H1 (cell line): ENCODE results near the gene PPME1. TPM values are rescaled to one million over a fixed set of nuclear protein-coding genes. Genes with fewer than 3 reads are reported as not detected.

Experiments
- CTCF ChIA-PET: fragments of 300-600 bp; sonication (Branson Sonifier 250); formaldehyde crosslinking; loops from one replicate; lab custom pipeline; 2021; ENCODE audit not compliant: partially characterized antibody; lab: Charles Lee
- POLR2A ChIA-PET: fragments of 300-600 bp; sonication (Branson Sonifier 250); formaldehyde crosslinking; loops from one replicate; lab custom pipeline; 2021; ENCODE audit warnings: inconsistent platforms; ENCODE audit not compliant: partially characterized antibody; lab: Charles Lee
- DNase-seq, 2 experiments: peaks; one replicate each; pipeline versions ENCODE4 v3.0.0 to v3.0.0-alpha.2; 2010 to 2022; ENCODE audit warnings: low spot score in 2 of 2, low read depth in 1 of 2, mixed read lengths in 1 of 2
- FAIRE-seq: peaks from 2 replicates; lab custom pipeline; 2011; peaks lifted over from hg19 to GRCh38; lab: Jason Lieb, UNC
- H2AFZ ChIP-seq: 2 replicates; pipeline ENCODE4 v1.8.1; 2012; ENCODE audit warnings: low read length, inconsistent platforms
- H2AK5ac ChIP-seq: 2 replicates; pipeline ENCODE4 v1.6.1; 2013; ENCODE audit warnings: low read depth, low read length
- H2BK120ac ChIP-seq: replicated peaks from 2 replicates; pipeline ENCODE3; 2013; ENCODE audit warnings: low read depth, low read length, inconsistent platforms
- H2BK12ac ChIP-seq: 2 replicates; pipeline ENCODE4 v1.6.1; 2013; ENCODE audit warnings: low read depth, low read length
- H2BK15ac ChIP-seq: 2 replicates; pipeline ENCODE4 v1.6.1; 2013; ENCODE audit warnings: low read length
- H2BK20ac ChIP-seq: 2 replicates; pipeline ENCODE4 v1.6.1; 2013; ENCODE audit warnings: low read length
- H2BK5ac ChIP-seq: 2 replicates; pipeline ENCODE4 v1.6.1; 2013; ENCODE audit warnings: low read depth, low read length
- H3K14ac ChIP-seq: 2 replicates; pipeline ENCODE4 v1.6.1; 2013; ENCODE audit warnings: inconsistent platforms; ENCODE audit not compliant: insufficient read length
- H3K18ac ChIP-seq: 2 replicates; pipeline ENCODE4 v1.6.1; 2013; ENCODE audit warnings: low read length; ENCODE audit errors: extremely low read depth
- H3K23ac ChIP-seq: 2 replicates; pipeline ENCODE4 v1.6.1; 2013; ENCODE audit warnings: inconsistent platforms; ENCODE audit not compliant: insufficient read length
- H3K23me2 ChIP-seq: 2 replicates; pipeline ENCODE4 v1.6.1; 2013; ENCODE audit warnings: low read depth, low read length
- H3K27ac ChIP-seq: 2 replicates; pipeline ENCODE4 v1.6.1; 2011; ENCODE audit warnings: low read depth, low read length, inconsistent platforms
- H3K27me3 ChIP-seq, 4 experiments: replicated peaks in 1 of 4; 1 replicate in 1 of 4; 2 replicates in 3 of 4; pipeline versions ENCODE4 v1.6.1 to v1.8.1; 2011 to 2013; ENCODE audit warnings: low read length in 3 of 4, mild to moderate bottlenecking in 3 of 4, inconsistent platforms in 2 of 4, mixed read lengths in 2 of 4, moderate library complexity in 1 of 4; ENCODE audit not compliant: control insufficient read depth in 3 of 4, insufficient read depth in 3 of 4; ENCODE audit errors: extremely low read depth in 1 of 4
- H3K36me3 ChIP-seq, 4 experiments: 2 replicates each; pipeline versions ENCODE4 v1.6.1 to v1.8.1; 2011 to 2013; ENCODE audit warnings: mild to moderate bottlenecking in 4 of 4, low read length in 3 of 4, moderate library complexity in 2 of 4, control low read depth in 1 of 4, inconsistent platforms in 1 of 4; ENCODE audit not compliant: insufficient read depth in 4 of 4, control insufficient read depth in 2 of 4
- H3K4ac ChIP-seq: replicated peaks from 2 replicates; pipeline ENCODE3; 2013; ENCODE audit warnings: low read length, low read depth, mixed read lengths, inconsistent platforms; ENCODE audit not compliant: insufficient read length
- H3K4me1 ChIP-seq, 4 experiments: replicated peaks in 1 of 4; 1 replicate in 1 of 4; 2 replicates in 3 of 4; pipeline versions ENCODE4 v1.6.1 to v1.8.1; 2011 to 2013; ENCODE audit warnings: low read length in 3 of 4, inconsistent platforms in 2 of 4, mixed read lengths in 1 of 4; ENCODE audit not compliant: insufficient read depth in 4 of 4, control insufficient read depth in 3 of 4
- H3K4me2 ChIP-seq, 2 experiments: 2 replicates each; pipeline versions ENCODE4 v1.6.1 to v1.8.1; 2011 to 2013; ENCODE audit warnings: low read depth in 2 of 2, low read length in 2 of 2, control low read depth in 1 of 2, inconsistent platforms in 1 of 2, mild to moderate bottlenecking in 1 of 2; ENCODE audit not compliant: insufficient read depth in 1 of 2
- H3K4me3 ChIP-seq, 4 experiments: fragments of 200-600, 300-600 bp in 1 of 4; sonication (generic), shearing (Covaris generic), sonication (Bioruptor Twin) in 1 of 4; 2 replicates each; pipeline versions ENCODE4 v1.5.1 to v1.8.1; 2011 to 2016; ENCODE audit warnings: low read length in 4 of 4, low read depth in 3 of 4, control low read depth in 2 of 4, inconsistent platforms in 2 of 4, mild to moderate bottlenecking in 2 of 4, mixed read lengths in 1 of 4, moderate library complexity in 1 of 4; ENCODE audit not compliant: insufficient read depth in 2 of 4; ENCODE audit errors: extremely low read depth in 1 of 4
- H3K56ac ChIP-seq: replicated peaks from 2 replicates; pipeline ENCODE3; 2013; ENCODE audit warnings: low read depth, mild to moderate bottlenecking, mixed read lengths, low read length, inconsistent platforms; ENCODE audit not compliant: insufficient read length
- H3K79me1 ChIP-seq: 2 replicates; pipeline ENCODE4 v1.6.1; 2013; ENCODE audit warnings: low read depth, low read length, control low read depth
- H3K79me2 ChIP-seq, 2 experiments: 2 replicates each; pipeline versions ENCODE4 v1.6.1 to v1.8.1; 2012 to 2013; ENCODE audit warnings: low read length in 2 of 2, mild to moderate bottlenecking in 2 of 2, inconsistent platforms in 1 of 2; ENCODE audit not compliant: insufficient read depth in 2 of 2, control insufficient read depth in 1 of 2
- H3K9ac ChIP-seq, 4 experiments: replicated peaks in 1 of 4; 1 replicate in 1 of 4; 2 replicates in 3 of 4; pipeline versions ENCODE4 v1.6.1 to v1.8.1; 2011 to 2013; ENCODE audit warnings: low read depth in 3 of 4, low read length in 3 of 4, control low read depth in 2 of 4, mild to moderate bottlenecking in 2 of 4, moderate library complexity in 2 of 4, inconsistent platforms in 1 of 4; ENCODE audit errors: extremely low read depth in 1 of 4
- H3K9me3 ChIP-seq, 2 experiments: 2 replicates each; pipeline versions ENCODE4 v1.6.1 to v1.8.1; 2012 to 2013; ENCODE audit warnings: mild to moderate bottlenecking in 2 of 2, moderate library complexity in 2 of 2, control low read depth in 1 of 2, inconsistent platforms in 1 of 2, low read depth in 1 of 2, low read length in 1 of 2, mixed read lengths in 1 of 2; ENCODE audit not compliant: insufficient read depth in 2 of 2
- H4K20me1 ChIP-seq, 2 experiments: replicated peaks in 1 of 2; 2 replicates each; pipeline versions ENCODE3 to v1.8.1; 2011 to 2013; ENCODE audit warnings: inconsistent platforms in 2 of 2, low read length in 2 of 2, mild to moderate bottlenecking in 1 of 2; ENCODE audit not compliant: insufficient read depth in 2 of 2, control insufficient read depth in 1 of 2
- H4K5ac ChIP-seq: 2 replicates; pipeline ENCODE4 v1.6.1; 2013; ENCODE audit warnings: low read length, low read depth, mixed read lengths, inconsistent platforms; ENCODE audit not compliant: insufficient read length
- H4K8ac ChIP-seq: 2 replicates; pipeline ENCODE4 v1.8.0; 2013; ENCODE audit warnings: mild to moderate bottlenecking, moderate library complexity, low read length, inconsistent platforms; ENCODE audit not compliant: insufficient read depth; ENCODE audit errors: extremely low read depth
- H4K91ac ChIP-seq: replicated peaks from 2 replicates; pipeline ENCODE3; 2013; ENCODE audit warnings: low read length, mixed read lengths, inconsistent platforms; ENCODE audit not compliant: insufficient read length
- BRCA1 ChIP-seq: IDR thresholded peaks from 2 replicates; pipeline ENCODE4 v1.6.1; 2012; ENCODE audit warnings: low read depth, low read length, improper control_type of control experiment
- CBX5 ChIP-seq: fragments of 300-800, 300-1000 bp; sonication (generic); IDR thresholded peaks from 2 replicates; pipeline ENCODE4 v1.7.1; 2016; ENCODE audit warnings: antibody characterized with exemption, low read length, low read depth
- CREB1 ChIP-seq: IDR thresholded peaks from 2 replicates; pipeline ENCODE4 v1.6.1; 2012; ENCODE audit warnings: inconsistent platforms
- EZH2 ChIP-seq: fragments of 200-600 bp; sonication (generic); IDR thresholded peaks from 2 replicates; pipeline ENCODE4 v1.7.1; 2012; ENCODE audit warnings: low read depth, mild to moderate bottlenecking, moderate library complexity, low read length, inconsistent platforms; ENCODE audit not compliant: severe bottlenecking
- HDAC2 ChIP-seq, 2 experiments: fragments of 300-600 bp in 1 of 2; sonication (generic) in 1 of 2; IDR thresholded peaks; 2 replicates each; pipeline ENCODE4 v1.6.1; 2011 to 2012; ENCODE audit warnings: low read depth in 2 of 2, low read length in 2 of 2, mild to moderate bottlenecking in 2 of 2, moderate library complexity in 2 of 2, borderline replicate concordance in 1 of 2, inconsistent platforms in 1 of 2
- SIRT6 ChIP-seq: IDR thresholded peaks from one replicate; pipeline ENCODE4 v1.7.1; 2012; ENCODE audit warnings: low read length, inconsistent platforms
- SP1 ChIP-seq: IDR thresholded peaks from 2 replicates; pipeline ENCODE4 v1.6.1; 2011; ENCODE audit warnings: low read depth, low read length
- SP2 ChIP-seq: IDR thresholded peaks from 2 replicates; pipeline ENCODE4 v1.6.1; 2012; ENCODE audit warnings: mild to moderate bottlenecking, low read length, inconsistent platforms
- SUZ12 ChIP-seq: fragments of 200-600 bp; sonication (generic); IDR thresholded peaks from 2 replicates; pipeline ENCODE4 v1.6.1; 2012; ENCODE audit warnings: mild to moderate bottlenecking, inconsistent platforms, low read length, moderate library complexity, mixed read lengths
- YY1 ChIP-seq: IDR thresholded peaks from 2 replicates; pipeline ENCODE4 v1.6.1; 2011; ENCODE audit warnings: low read depth, mild to moderate bottlenecking, low read length
- WGBS, 2 experiments: shearing (Covaris generic) in 1 of 2; methylation state at CpG; one replicate each; pipeline versions ENCODE4 v1.1.6 to v1.1.7; 2013 to 2015; ENCODE audit warnings: low lambda C conversion rate in 2 of 2, mixed read lengths in 2 of 2, inconsistent platforms in 1 of 2, low coverage in 1 of 2, missing lambda C conversion rate in 1 of 2; ENCODE audit not compliant: insufficient replicate concordance in 2 of 2, insufficient coverage in 1 of 2, insufficient read length in 1 of 2; ENCODE audit errors: extremely low coverage in 1 of 2, missing lambda C conversion rate in 1 of 2; 5-methylcytosine and 5-hydroxymethylcytosine counted together
- polyA plus RNA-seq, 7 experiments: library from polyadenylated mRNA; depleted of rRNA in 3 of 7; stranded (reverse) in 5 of 7; unstranded in 2 of 7; fragments of >200 nt in 5 of 7; fragments of 200-250 nt in 2 of 7; gene quantifications; 1 replicate in 5 of 7; 2 replicates in 1 of 7; 4 replicates in 1 of 7; pipeline versions ENCODE4 v1.2.1 to v1.2.3, GENCODE V29; 2011 to 2013; ENCODE audit warnings: missing spikeins in 2 of 7, mixed read lengths in 2 of 7
- total RNA-seq: library from RNA; stranded (reverse); fragmentation: NEBNext Ultra II Directional; extraction: Animal tissue kit (Norgen Biotek cat#: 25700); gene quantifications from 2 replicates; pipeline ENCODE4 v1.2.1, GENCODE V29; 2021

The PPME1 gene
- total and polyA plus RNA-seq, 2 of the 8 experiments (the other 6 are each of a cell fraction or from before 2014, with no cell fraction given) = 55.1 to 64.5 TPM

- H2BK5ac ChIP-seq = no peak overlapping the region
- no peak overlapping the region for H2AFZ ChIP-seq
- H3K79me1 ChIP-seq = no peaks in the 10 kb centered on the region; the same call in 1 of the 2 replicates
- no peak overlapping the region for H2BK12ac ChIP-seq
- H3K4me1 ChIP-seq = no peaks in the 10 kb centered on the region
- no peak overlapping the region for H3K4me2 ChIP-seq
- H4K8ac ChIP-seq = no peak overlapping the region
- DNase-seq (no peak), FAIRE-seq (no peak)
- no peak overlapping the region for H3K14ac ChIP-seq
- TF ChIP-seq SIRT6 (no peak), SP2 (no peak), CREB1 (no peak), EZH2 (no peak), HDAC2 (IDR thresholded peaks at IDR 0.05; ENCODE audit: borderline replicate concordance in 1 of 2, low read depth in 2 of 2, low read length in 2 of 2) (no peak), CBX5 (no peak), YY1 (no peak), SP1 (no peak), SUZ12 (no peak), BRCA1 (no peak)
- H3K56ac ChIP-seq = no peak overlapping the region
- H2BK120ac ChIP-seq = no peak overlapping the region
- H4K5ac ChIP-seq = no peak overlapping the region
- H2AK5ac ChIP-seq = no peak overlapping the region
- ChIA-PET POLR2A (no interaction called here), CTCF (interaction anchor here (1.1 to 1.2 kb wide), 3 partner anchors 8 to 19 kb away, joined by 3 to 5 read pairs (median 4); no protein-coding TSS in a partner anchor)
- no peak overlapping the region for H3K23ac ChIP-seq
- H3K18ac ChIP-seq = no peak overlapping the region
- H3K36me3 ChIP-seq = no peaks in the 10 kb centered on the region
- H2BK15ac ChIP-seq = no peak overlapping the region
- H3K9me3 ChIP-seq = no peaks in the 10 kb centered on the region
- H4K91ac ChIP-seq = no peak overlapping the region
- H4K20me1 ChIP-seq = no peaks in the 10 kb centered on the region
- no peaks in the 10 kb centered on the region for H3K23me2 ChIP-seq
- H3K4me3 ChIP-seq = no peak overlapping the region
- no peak overlapping the region for H3K9ac ChIP-seq
- no peak overlapping the region for H3K27ac ChIP-seq
- no peaks in the 10 kb centered on the region for H3K27me3 ChIP-seq
- H3K79me2 ChIP-seq = no peaks in the 10 kb centered on the region
- H2BK20ac ChIP-seq = no peak overlapping the region
- 94% methylated on average over 6 of the region's 6 CpGs; no CpG with 5 or more reads in 1 of the 2 experiments for WGBS, 2 experiments
- no peak overlapping the region for H3K4ac ChIP-seq
Observed at GRCh38 chr11:74267014-74267413, 95.9 kb downstream of the PPME1 start.
